Stimulated activated CD4-positive, alpha-beta T cell treated with anti-CD3 and anti-CD28 coated beads, Interleukin-2, amount 100 ng/mL, for 4 hours (primary cell): ENCODE data around the gene SH3BP4.
"Not testable (repeated sequence)": the region's sequence is repeated elsewhere in the genome, so short reads cannot be mapped to it uniquely, and the experiment has no call there.

Experiments used
- DNase-seq: peaks from one replicate; pipeline ENCODE4 v3.0.0-alpha.2; 2020; ENCODE audit warnings: low read depth

SH3BP4 gene

DNA sequence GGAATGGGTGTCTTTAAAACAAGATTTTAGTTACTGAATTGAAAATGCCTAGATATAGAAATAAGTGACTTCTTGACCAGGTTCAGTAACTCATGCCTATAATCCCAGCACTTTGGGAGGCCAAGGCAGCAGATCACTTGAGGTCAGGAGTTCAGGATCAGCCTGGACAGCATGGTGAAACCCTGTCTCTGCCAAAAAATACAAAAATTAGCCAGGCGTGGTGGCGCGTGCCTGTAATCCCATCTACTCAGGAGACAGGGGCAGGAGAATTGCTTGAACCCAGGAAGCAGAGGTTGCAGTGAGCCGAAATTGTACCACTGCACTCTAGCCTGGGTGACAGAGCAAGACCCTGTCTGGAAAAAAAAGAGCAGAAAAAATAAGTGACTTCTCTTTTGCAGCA lies 68.3 kb downstream of the SH3BP4 start:
- not testable (repeated sequence) for DNase-seq

DNA sequence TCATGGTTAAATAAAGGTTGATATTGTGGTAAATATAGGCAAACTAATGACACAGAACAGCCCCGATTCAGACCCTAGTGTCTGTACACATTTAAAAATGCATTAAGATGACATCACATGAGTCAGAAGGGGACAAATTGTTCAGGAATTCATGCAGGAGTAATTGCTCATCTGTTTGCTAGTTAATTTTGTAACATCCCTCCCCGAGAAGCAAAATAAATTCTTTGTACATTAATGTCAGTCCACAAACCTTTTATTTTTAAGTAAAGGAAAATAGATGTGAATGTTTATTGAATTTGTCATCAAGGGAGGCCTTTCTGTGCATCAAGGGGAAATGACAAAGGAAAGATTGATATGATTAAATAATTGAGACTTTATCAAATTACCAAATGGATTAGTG lies 69.9 kb downstream of the SH3BP4 start:
- no peak for DNase-seq

DNA sequence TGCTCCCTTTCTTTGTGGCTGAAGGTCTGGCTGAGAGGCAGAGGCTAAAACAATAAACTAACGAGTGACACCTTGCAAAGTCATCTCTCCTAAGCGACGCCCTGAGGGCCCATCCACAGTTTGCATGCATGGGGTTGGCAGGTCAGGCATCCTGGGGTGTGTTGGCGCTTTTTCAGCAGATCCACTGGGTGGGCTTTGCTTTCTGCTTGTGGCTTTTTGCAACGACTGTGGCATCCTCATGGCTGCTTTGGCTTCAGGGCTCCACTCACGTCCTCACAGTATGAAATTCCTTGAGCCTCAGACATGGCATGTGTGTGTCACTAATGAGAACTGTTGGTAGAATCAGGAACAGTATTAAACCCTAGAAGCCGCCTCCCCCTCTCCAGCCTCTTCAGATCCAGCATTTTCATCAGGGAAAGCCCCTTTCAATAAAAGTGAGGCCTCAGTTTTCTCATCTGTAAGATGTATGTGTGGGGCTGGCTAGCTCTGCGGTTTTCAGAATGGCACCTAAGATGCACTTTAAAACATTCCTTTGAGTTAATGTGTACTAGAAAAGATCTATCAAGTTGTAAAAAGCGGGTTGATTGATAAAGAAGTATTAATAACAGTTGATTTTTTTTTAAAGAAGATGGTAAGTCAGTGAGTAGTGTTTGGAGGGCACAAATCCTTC lies 72.5 kb downstream of the SH3BP4 start:
- DNase-seq: no peak

DNA sequence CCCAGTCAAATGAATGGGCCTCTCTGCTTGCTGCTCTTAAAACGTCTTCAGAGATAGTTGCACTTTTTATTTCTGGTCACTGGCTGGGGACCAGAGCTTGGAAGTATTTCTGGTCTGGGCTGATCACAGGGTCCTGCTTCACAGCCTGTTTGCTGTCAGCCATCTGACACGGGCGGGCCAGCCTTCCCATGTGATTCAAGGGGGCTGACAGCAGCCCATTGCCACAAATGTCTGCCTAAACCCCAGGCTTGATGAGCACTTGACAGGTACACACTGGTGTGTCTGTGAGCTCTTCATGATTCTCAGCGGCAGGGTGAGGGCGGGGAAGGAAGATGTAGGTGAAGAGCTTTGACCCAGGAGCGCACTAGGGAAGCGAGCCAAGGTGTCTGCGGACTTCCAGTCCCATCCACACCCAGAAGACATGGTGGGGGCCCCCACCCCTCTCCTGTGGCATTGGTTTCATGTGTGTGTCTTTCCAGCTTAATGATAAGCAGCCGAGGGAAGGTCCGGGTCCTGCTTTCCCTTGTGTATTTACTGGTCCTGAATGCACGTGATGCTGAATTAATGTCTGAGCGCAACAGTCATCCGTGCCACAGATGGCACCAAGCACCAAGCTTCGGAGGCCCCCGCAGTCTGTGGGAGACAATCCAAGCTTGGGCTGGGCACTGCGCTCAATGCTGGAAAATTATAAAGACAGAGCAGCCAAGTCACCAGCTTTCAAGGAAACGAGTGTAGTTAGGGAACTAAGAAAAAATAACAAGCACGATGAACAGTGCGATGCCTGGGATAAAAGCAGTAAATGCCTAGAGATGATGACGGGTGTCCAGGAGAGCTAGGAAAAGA lies 73.3 kb downstream of the SH3BP4 start:
- no peak for DNase-seq

DNA sequence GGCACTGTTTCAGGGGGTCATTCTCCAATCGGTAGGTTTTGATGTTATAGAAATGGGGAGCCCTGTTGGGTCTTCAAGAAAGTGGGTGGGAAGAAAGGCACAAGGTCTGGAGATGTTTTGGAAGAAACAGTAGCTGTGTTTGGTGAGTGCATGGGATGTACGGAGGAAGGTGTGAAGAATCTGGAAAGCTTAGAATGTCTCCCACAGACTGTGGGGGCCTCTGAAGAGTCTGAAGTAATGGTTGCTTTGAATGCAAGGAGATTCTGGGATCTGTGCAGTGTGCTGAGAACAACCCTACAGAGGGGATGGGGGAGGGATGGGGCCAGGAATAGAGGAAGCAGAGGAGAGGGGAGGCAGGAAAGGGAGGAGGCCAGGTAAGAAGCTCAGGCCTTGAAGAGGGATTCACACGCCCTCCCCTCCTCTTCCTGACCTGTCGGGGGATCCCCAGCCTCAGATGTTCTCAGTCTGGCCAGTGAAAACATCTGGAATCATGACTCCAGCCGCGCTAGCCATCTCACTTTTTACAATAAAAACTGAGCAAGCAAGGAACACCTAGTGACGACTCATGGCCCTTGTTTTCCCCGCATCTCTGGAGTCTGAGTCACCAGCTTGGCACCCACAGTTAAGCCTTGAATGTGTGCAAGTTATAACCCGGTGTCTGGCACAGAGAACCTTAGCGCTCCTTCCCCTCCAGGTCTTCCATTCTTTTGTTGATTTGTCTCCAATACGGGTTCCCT lies 74.2 kb downstream of the SH3BP4 start:
- DNase-seq: no peak

DNA sequence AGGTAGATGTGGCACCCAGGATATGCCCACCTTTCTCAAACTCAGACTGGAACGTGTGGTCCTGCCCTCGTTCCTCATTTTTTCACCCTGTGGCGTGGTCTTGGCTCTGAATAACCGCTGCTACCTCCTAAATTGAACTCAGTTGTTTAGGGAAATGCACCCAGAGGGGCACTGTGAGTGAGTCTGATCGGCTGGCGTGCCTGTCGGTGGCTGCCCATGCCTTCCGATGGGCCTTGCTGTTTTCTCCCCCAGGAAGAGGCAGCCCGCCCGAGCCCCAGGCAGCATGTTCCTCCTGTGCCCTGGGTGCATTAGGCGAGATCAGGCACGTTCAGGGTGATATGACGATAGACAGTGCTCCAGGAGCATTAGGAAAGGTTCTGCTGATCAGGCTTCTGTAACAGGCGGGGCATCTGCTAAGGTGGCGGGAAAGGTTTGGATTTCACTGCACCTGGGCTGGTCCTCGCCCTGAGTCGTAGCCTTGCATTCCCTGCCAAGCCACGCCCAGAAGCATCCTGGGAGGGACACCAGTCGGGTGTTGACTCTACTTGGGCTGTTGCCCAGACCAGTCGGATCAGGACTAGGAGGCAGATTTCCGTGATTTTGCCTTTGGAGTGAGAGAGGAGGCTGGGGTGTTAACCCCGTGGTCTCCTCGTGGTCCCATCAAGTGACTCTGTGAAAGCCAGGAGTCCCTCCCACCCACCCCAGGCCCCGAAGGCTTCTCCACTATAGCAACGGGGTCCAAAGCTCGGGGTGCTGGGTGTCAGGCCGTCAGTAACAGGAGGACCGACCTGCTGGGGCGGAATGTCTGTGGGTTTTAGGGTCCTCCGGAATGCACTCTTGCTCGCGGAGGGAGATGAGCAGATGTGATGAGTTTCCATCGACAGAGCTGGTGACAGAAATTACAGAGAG lies 75.1 kb downstream of the SH3BP4 start:
- DNase-seq: no peak

DNA sequence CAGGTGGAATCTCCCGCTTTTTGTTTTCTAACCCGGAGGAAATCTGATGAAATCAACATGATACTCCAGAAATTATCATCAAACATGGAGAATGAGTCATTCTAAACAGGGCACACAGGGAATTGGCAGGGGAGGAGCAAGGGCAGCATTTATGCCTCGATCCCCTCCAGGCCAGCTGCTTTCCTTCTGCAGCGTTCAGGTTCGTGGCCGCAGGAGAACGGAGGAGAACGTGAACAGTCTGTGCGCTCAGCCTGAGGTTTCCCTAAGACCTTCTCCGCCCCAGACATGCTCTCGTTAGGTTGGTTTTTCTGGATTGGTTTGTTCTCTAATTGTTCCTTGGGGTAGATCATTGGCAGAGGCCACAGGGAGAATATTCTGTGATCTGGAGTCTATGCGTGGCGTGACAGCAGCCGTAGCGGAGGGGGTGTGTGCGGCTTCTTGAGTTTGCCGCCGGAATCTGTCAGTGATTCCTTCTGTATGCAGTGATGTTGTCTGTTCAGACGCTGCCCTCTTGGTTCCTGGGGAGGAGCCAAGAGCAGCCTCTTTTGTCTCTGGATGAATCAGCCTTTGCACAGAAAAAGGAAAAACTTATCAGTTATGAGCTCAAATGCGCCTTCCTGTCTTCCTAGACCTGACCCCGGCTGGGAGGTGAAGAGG lies 75.9 kb downstream of the SH3BP4 start:
- no peak for DNase-seq

DNA sequence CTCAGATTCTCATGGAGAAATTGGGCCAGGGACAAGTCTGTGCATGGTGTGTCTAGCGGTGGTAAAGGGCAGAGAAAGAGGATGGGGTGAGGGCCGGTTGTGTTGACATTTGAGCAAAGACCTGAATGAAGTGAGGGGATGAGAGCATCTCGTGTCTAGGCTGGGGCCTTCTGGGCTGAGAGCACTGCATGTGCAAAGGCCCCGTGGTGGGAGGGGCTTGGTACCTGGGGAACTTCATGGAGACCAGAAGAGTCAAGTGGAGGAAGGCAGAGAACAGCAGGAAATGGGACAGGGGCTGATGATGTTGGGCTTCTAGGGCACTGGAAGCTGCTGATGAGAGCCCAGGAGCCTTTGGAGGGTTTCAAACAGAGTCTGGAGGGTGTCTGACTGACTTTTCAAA lies 76.8 kb downstream of the SH3BP4 start:
- DNase-seq: no peak

DNA sequence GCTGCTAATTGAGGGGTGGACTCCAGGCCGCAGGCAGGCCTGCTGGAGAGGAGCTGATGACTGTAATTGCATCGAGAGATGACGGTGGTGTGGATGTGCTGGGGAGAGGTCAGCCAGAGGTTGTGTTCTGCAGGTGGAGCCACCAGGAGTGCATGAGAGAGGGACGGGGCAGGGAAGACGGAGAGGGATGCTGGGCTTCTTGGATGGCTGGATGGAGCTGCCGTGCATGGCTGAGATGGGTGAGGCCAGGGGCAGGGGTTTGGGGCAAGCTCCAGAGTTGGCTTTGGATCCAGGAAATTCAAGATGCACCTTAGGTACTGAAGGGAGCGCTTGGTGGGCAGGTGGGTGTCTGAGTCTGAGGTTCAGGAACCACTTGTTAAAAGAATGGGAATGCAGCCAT lies 77.2 kb downstream of the SH3BP4 start:
- DNase-seq: no peak

DNA sequence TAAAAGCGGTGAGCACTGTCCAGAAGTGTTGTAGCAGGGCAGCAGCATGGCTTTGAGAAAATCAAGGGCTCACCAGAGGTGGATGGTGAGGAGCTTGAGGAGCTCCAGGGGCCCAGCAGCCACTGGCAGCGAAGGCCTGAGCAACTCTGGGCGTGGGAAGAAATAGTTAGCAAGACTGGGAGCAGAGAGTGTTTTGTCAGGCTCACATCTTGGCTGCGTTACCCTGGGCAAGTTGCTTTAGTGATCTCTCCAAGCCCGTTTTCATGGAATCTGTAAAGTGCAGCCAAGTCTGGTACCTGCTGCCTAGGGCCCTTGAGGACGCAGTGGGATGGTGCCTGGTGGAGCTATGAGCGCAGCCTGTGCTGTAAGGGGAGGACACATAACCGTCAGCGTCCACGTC lies 78.3 kb downstream of the SH3BP4 start:
- DNase-seq: no peak

DNA sequence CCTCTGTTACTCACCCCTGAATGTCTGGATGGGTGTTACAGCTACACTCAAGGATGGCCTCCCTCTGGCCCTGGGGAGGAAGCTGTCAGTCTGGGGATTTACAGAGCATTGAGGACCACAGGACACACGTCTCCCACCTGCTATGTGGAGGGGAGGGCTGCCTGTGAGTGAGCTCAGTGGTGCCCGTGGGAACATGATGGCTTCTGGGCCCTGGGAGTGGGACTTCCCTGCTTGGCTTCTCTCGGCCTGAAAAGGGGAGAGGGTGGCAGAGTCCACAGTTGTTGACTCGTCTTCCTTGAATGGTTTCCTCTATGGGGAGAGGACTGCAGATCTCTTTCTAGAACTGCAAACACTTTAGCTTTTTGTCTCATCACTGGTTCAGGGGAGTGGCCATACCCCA lies 79.1 kb downstream of the SH3BP4 start:
- no peak for DNase-seq

DNA sequence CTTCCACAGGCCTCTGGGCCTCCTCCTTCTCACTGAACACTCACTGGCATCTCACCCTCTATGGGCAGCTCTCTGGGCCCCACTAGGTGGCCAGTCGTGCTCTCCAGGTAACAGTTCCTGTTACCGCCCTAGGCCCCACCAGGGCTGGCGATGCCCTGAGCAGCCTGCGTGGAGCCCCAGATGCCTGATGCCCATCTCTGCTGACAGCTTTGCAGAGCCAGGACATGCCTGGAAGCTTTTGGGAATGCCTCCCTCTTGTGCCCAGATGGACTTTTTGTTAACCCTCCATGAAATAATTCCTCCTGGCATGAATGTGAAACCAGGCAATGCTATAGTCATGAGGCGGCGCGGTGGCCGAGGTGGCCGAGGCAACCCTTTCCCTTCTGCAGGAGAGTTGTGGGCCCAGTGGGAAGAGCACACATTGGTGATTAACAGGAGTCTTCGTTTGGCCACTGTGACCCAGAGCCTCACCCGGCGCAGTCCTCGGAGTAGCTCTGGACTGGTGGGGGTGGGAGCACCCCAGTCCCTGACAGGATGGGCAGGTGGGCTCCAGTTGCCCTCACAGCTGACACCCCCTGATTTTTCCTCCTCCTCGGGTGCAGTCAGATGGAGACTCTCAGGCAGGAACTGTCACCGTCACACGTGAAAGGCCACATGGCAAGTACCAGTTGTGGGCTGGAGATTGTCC lies 80.0 kb downstream of the SH3BP4 start:
- DNase-seq: no peak

DNA sequence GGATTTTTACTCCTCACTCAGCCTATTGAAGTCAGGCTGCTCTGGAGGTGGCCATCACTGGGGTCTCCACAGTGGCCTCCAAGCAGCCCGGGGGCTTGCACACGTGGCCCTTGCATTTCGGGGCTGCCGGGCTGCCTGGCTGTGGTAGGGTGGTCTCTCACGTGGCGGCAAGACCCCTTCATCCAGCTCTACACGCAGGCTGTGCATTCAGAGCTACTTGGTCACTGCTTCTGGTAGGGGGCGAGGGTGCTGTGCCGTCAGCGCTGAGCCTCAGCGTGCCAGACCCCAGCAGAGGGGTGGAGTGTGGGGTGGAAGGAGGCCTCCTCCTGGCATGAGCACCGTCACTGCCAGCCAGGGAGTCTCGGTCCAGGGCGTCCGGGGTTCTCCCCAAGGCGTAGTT lies 80.6 kb downstream of the SH3BP4 start:
- DNase-seq: no peak

DNA sequence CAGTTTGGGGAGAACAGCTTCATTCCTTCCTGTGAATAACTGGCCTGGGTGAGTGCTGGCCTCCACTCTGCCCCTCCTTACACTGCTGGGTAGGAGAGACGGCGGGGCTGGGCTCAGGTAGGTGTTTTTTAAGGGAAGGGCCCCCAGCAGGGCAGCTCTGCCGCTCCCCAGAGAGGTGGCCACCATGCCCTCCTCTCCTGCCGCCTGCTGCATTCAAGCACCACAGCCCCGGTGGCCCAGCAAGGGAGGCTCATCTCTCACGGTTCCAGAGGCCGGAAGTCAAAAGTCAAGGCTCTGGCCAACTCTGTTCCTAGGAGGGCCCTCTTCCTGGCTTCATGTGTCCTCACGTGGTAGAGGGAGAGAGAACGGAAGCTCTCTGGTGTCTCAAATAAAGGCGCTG lies 81.1 kb downstream of the SH3BP4 start:
- no peak for DNase-seq

DNA sequence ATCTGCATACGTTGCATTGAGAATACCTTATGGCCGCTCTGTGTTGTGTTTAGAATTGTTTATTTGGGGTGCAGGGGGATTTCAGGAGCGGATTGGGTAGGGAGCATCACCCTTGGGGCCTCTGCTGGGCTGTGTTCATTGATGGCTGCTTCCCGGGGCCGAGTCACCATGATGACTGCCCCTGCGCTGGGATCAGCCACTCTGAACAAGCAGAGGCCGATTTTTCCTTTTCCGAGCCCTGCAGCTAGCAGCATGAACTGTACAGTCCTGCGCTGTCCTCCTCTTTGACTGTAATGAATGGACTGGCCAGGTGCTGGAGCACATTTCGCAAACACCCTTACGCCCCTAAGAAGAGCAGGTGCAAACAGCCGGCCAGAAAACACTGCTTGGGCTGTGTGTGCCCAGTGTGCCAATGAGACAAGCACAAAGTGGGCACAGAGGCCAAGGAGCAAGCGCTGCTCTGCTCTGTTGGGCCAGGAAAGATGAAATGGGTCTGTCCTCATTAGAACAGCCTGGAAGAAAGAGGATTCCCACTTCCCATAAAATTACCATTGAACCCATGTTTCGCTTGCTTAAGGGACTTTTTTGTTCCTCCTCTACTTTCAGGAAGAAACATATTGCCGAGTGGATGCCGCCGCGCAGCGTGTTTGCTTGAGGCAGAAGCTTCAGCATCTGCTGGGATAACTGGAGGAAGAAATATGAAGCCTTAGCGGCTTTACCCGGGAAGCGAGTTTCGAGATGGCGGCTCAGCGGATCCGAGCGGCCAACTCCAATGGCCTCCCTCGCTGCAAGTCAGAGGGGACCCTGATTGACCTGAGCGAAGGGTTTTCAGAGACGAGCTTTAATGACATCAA lies 82.7 kb downstream of the SH3BP4 start:
- no peak for DNase-seq

DNA sequence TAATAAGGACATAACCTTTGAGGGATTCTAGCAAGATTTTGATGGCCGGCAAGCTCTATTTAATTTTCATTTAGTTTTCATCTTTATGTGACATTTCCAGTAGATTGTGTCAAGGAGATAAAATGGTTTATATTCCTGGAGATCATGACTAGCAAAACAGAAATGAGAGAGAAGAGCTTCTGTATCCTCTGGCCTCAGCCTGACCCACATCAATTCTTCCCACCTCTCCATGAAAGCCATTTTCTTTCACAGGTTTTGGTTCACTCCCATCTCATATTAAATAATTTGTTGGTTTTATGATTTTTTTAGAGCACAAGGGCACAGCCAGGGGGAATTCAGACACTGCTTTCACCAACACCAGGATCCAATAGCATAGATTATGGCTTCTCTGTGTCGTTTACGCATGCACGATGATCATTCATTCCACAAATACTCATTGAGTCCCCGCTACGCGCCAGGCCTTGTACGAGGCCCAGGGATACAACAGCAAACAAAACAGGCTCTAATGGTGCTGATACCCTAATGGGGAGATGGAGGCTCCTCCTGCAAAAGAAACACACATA lies 85.9 kb downstream of the SH3BP4 start:
- no peak for DNase-seq

DNA sequence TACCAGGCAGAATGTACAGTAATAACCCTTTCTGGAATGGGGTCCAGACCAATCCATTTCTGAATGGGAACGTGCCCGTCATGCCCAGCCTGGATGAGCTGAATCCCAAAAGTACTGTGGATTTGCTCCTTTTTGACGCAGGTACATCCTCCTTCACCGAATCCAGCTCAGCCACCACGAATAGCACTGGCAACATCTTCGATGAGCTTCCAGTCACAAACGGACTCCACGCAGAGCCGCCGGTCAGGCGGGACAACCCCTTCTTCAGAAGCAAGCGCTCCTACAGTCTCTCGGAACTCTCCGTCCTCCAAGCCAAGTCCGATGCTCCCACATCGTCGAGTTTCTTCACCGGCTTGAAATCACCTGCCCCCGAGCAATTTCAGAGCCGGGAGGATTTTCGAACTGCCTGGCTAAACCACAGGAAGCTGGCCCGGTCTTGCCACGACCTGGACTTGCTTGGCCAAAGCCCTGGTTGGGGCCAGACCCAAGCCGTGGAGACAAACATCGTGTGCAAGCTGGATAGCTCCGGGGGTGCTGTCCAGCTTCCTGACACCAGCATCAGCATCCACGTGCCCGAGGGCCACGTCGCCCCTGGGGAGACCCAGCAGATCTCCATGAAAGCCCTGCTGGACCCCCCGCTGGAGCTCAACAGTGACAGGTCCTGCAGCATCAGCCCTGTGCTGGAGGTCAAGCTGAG lies 89.6 kb downstream of the SH3BP4 start:
- DNase-seq: no peak

DNA sequence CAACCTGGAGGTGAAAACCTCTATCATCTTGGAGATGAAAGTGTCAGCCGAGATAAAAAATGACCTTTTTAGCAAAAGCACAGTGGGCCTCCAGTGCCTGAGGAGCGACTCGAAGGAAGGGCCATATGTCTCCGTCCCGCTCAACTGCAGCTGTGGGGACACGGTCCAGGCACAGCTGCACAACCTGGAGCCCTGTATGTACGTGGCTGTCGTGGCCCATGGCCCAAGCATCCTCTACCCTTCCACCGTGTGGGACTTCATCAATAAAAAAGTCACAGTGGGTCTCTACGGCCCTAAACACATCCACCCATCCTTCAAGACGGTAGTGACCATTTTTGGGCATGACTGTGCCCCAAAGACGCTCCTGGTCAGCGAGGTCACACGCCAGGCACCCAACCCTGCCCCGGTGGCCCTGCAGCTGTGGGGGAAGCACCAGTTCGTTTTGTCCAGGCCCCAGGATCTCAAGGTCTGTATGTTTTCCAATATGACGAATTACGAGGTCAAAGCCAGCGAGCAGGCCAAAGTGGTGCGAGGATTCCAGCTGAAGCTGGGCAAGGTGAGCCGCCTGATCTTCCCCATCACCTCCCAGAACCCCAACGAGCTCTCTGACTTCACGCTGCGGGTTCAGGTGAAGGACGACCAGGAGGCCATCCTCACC lies 90.2 kb downstream of the SH3BP4 start:
- no peak for DNase-seq
